H1 (cell line): Measurements from ENCODE around the gene TDRD15. TPM values are rescaled to one million over a fixed set of nuclear protein-coding genes. Genes with fewer than 3 reads are reported as not detected.

Experiments used
- CTCF ChIA-PET: fragments of 300-600 bp; sonication (Branson Sonifier 250); formaldehyde crosslinking; loops from one replicate; lab custom pipeline; 2021; ENCODE audit not compliant: partially characterized antibody; lab: Charles Lee
- POLR2A ChIA-PET: fragments of 300-600 bp; sonication (Branson Sonifier 250); formaldehyde crosslinking; loops from one replicate; lab custom pipeline; 2021; ENCODE audit warnings: inconsistent platforms; ENCODE audit not compliant: partially characterized antibody; lab: Charles Lee
- DNase-seq, 2 experiments: peaks; one replicate each; pipeline versions ENCODE4 v3.0.0 to v3.0.0-alpha.2; 2010 to 2022; ENCODE audit warnings: low spot score in 2 of 2, low read depth in 1 of 2, mixed read lengths in 1 of 2
- FAIRE-seq: peaks from 2 replicates; lab custom pipeline; 2011; peaks lifted over from hg19 to GRCh38; lab: Jason Lieb, UNC
- H2AFZ ChIP-seq: 2 replicates; pipeline ENCODE4 v1.8.1; 2012; ENCODE audit warnings: low read length, inconsistent platforms
- H2AK5ac ChIP-seq: 2 replicates; pipeline ENCODE4 v1.6.1; 2013; ENCODE audit warnings: low read depth, low read length
- H2BK120ac ChIP-seq: replicated peaks from 2 replicates; pipeline ENCODE3; 2013; ENCODE audit warnings: low read depth, low read length, inconsistent platforms
- H2BK12ac ChIP-seq: 2 replicates; pipeline ENCODE4 v1.6.1; 2013; ENCODE audit warnings: low read depth, low read length
- H2BK15ac ChIP-seq: 2 replicates; pipeline ENCODE4 v1.6.1; 2013; ENCODE audit warnings: low read length
- H2BK20ac ChIP-seq: 2 replicates; pipeline ENCODE4 v1.6.1; 2013; ENCODE audit warnings: low read length
- H2BK5ac ChIP-seq: 2 replicates; pipeline ENCODE4 v1.6.1; 2013; ENCODE audit warnings: low read depth, low read length
- H3K14ac ChIP-seq: 2 replicates; pipeline ENCODE4 v1.6.1; 2013; ENCODE audit warnings: inconsistent platforms; ENCODE audit not compliant: insufficient read length
- H3K18ac ChIP-seq: 2 replicates; pipeline ENCODE4 v1.6.1; 2013; ENCODE audit warnings: low read length; ENCODE audit errors: extremely low read depth
- H3K23ac ChIP-seq: 2 replicates; pipeline ENCODE4 v1.6.1; 2013; ENCODE audit warnings: inconsistent platforms; ENCODE audit not compliant: insufficient read length
- H3K23me2 ChIP-seq: 2 replicates; pipeline ENCODE4 v1.6.1; 2013; ENCODE audit warnings: low read depth, low read length
- H3K27ac ChIP-seq: 2 replicates; pipeline ENCODE4 v1.6.1; 2011; ENCODE audit warnings: low read depth, low read length, inconsistent platforms
- H3K27me3 ChIP-seq, 4 experiments: replicated peaks in 1 of 4; 1 replicate in 1 of 4; 2 replicates in 3 of 4; pipeline versions ENCODE4 v1.6.1 to v1.8.1; 2011 to 2013; ENCODE audit warnings: low read length in 3 of 4, mild to moderate bottlenecking in 3 of 4, inconsistent platforms in 2 of 4, mixed read lengths in 2 of 4, moderate library complexity in 1 of 4; ENCODE audit not compliant: control insufficient read depth in 3 of 4, insufficient read depth in 3 of 4; ENCODE audit errors: extremely low read depth in 1 of 4
- H3K36me3 ChIP-seq, 4 experiments: 2 replicates each; pipeline versions ENCODE4 v1.6.1 to v1.8.1; 2011 to 2013; ENCODE audit warnings: mild to moderate bottlenecking in 4 of 4, low read length in 3 of 4, moderate library complexity in 2 of 4, control low read depth in 1 of 4, inconsistent platforms in 1 of 4; ENCODE audit not compliant: insufficient read depth in 4 of 4, control insufficient read depth in 2 of 4
- H3K4ac ChIP-seq: replicated peaks from 2 replicates; pipeline ENCODE3; 2013; ENCODE audit warnings: low read length, low read depth, mixed read lengths, inconsistent platforms; ENCODE audit not compliant: insufficient read length
- H3K4me1 ChIP-seq, 4 experiments: replicated peaks in 1 of 4; 1 replicate in 1 of 4; 2 replicates in 3 of 4; pipeline versions ENCODE4 v1.6.1 to v1.8.1; 2011 to 2013; ENCODE audit warnings: low read length in 3 of 4, inconsistent platforms in 2 of 4, mixed read lengths in 1 of 4; ENCODE audit not compliant: insufficient read depth in 4 of 4, control insufficient read depth in 3 of 4
- H3K4me2 ChIP-seq, 2 experiments: 2 replicates each; pipeline versions ENCODE4 v1.6.1 to v1.8.1; 2011 to 2013; ENCODE audit warnings: low read depth in 2 of 2, low read length in 2 of 2, control low read depth in 1 of 2, inconsistent platforms in 1 of 2, mild to moderate bottlenecking in 1 of 2; ENCODE audit not compliant: insufficient read depth in 1 of 2
- H3K4me3 ChIP-seq, 4 experiments: fragments of 200-600, 300-600 bp in 1 of 4; sonication (generic), shearing (Covaris generic), sonication (Bioruptor Twin) in 1 of 4; 2 replicates each; pipeline versions ENCODE4 v1.5.1 to v1.8.1; 2011 to 2016; ENCODE audit warnings: low read length in 4 of 4, low read depth in 3 of 4, control low read depth in 2 of 4, inconsistent platforms in 2 of 4, mild to moderate bottlenecking in 2 of 4, mixed read lengths in 1 of 4, moderate library complexity in 1 of 4; ENCODE audit not compliant: insufficient read depth in 2 of 4; ENCODE audit errors: extremely low read depth in 1 of 4
- H3K56ac ChIP-seq: replicated peaks from 2 replicates; pipeline ENCODE3; 2013; ENCODE audit warnings: low read depth, mild to moderate bottlenecking, mixed read lengths, low read length, inconsistent platforms; ENCODE audit not compliant: insufficient read length
- H3K79me1 ChIP-seq: 2 replicates; pipeline ENCODE4 v1.6.1; 2013; ENCODE audit warnings: low read depth, low read length, control low read depth
- H3K79me2 ChIP-seq, 2 experiments: 2 replicates each; pipeline versions ENCODE4 v1.6.1 to v1.8.1; 2012 to 2013; ENCODE audit warnings: low read length in 2 of 2, mild to moderate bottlenecking in 2 of 2, inconsistent platforms in 1 of 2; ENCODE audit not compliant: insufficient read depth in 2 of 2, control insufficient read depth in 1 of 2
- H3K9ac ChIP-seq, 4 experiments: replicated peaks in 1 of 4; 1 replicate in 1 of 4; 2 replicates in 3 of 4; pipeline versions ENCODE4 v1.6.1 to v1.8.1; 2011 to 2013; ENCODE audit warnings: low read depth in 3 of 4, low read length in 3 of 4, control low read depth in 2 of 4, mild to moderate bottlenecking in 2 of 4, moderate library complexity in 2 of 4, inconsistent platforms in 1 of 4; ENCODE audit errors: extremely low read depth in 1 of 4
- H3K9me3 ChIP-seq, 2 experiments: 2 replicates each; pipeline versions ENCODE4 v1.6.1 to v1.8.1; 2012 to 2013; ENCODE audit warnings: mild to moderate bottlenecking in 2 of 2, moderate library complexity in 2 of 2, control low read depth in 1 of 2, inconsistent platforms in 1 of 2, low read depth in 1 of 2, low read length in 1 of 2, mixed read lengths in 1 of 2; ENCODE audit not compliant: insufficient read depth in 2 of 2
- H4K20me1 ChIP-seq, 2 experiments: replicated peaks in 1 of 2; 2 replicates each; pipeline versions ENCODE3 to v1.8.1; 2011 to 2013; ENCODE audit warnings: inconsistent platforms in 2 of 2, low read length in 2 of 2, mild to moderate bottlenecking in 1 of 2; ENCODE audit not compliant: insufficient read depth in 2 of 2, control insufficient read depth in 1 of 2
- H4K5ac ChIP-seq: 2 replicates; pipeline ENCODE4 v1.6.1; 2013; ENCODE audit warnings: low read length, low read depth, mixed read lengths, inconsistent platforms; ENCODE audit not compliant: insufficient read length
- H4K8ac ChIP-seq: 2 replicates; pipeline ENCODE4 v1.8.0; 2013; ENCODE audit warnings: mild to moderate bottlenecking, moderate library complexity, low read length, inconsistent platforms; ENCODE audit not compliant: insufficient read depth; ENCODE audit errors: extremely low read depth
- H4K91ac ChIP-seq: replicated peaks from 2 replicates; pipeline ENCODE3; 2013; ENCODE audit warnings: low read length, mixed read lengths, inconsistent platforms; ENCODE audit not compliant: insufficient read length
- ATF2 ChIP-seq: IDR thresholded peaks from 2 replicates; pipeline ENCODE4 v1.6.1; 2012; ENCODE audit warnings: low read length, inconsistent platforms
- CBX5 ChIP-seq: fragments of 300-800, 300-1000 bp; sonication (generic); IDR thresholded peaks from 2 replicates; pipeline ENCODE4 v1.7.1; 2016; ENCODE audit warnings: antibody characterized with exemption, low read length, low read depth
- CEBPB ChIP-seq: IDR thresholded peaks from 2 replicates; pipeline ENCODE4 v1.6.1; 2012; ENCODE audit warnings: low read depth, low read length
- CHD2 ChIP-seq: IDR thresholded peaks from 2 replicates; pipeline ENCODE4 v1.6.1; 2012; ENCODE audit warnings: low read length, improper control_type of control experiment
- KDM1A ChIP-seq: fragments of 200-600, 300-600 bp; sonication (generic); IDR thresholded peaks from 2 replicates; pipeline ENCODE4 v1.7.1; 2016; ENCODE audit warnings: mild to moderate bottlenecking, low read length, borderline replicate concordance
- KDM5A ChIP-seq: fragments of 200-600 bp; IDR thresholded peaks from 2 replicates; pipeline ENCODE4 v1.7.1; 2012; ENCODE audit warnings: mild to moderate bottlenecking, low read length, inconsistent platforms, mixed read lengths
- POLR2AphosphoS5 ChIP-seq: IDR thresholded peaks from 2 replicates; pipeline ENCODE4 v1.6.1; 2011; ENCODE audit warnings: low read depth, low read length
- TAF1 ChIP-seq: IDR thresholded peaks from 2 replicates; pipeline ENCODE4 v1.6.1; 2011; ENCODE audit warnings: mild to moderate bottlenecking, low read depth, low read length
- USF2 ChIP-seq: IDR thresholded peaks from 2 replicates; pipeline ENCODE4 v1.6.1; 2011; ENCODE audit warnings: low read length, improper control_type of control experiment
- WGBS, 2 experiments: shearing (Covaris generic) in 1 of 2; methylation state at CpG; one replicate each; pipeline versions ENCODE4 v1.1.6 to v1.1.7; 2013 to 2015; ENCODE audit warnings: low lambda C conversion rate in 2 of 2, mixed read lengths in 2 of 2, inconsistent platforms in 1 of 2, low coverage in 1 of 2, missing lambda C conversion rate in 1 of 2; ENCODE audit not compliant: insufficient replicate concordance in 2 of 2, insufficient coverage in 1 of 2, insufficient read length in 1 of 2; ENCODE audit errors: extremely low coverage in 1 of 2, missing lambda C conversion rate in 1 of 2; 5-methylcytosine and 5-hydroxymethylcytosine counted together
- polyA plus RNA-seq, 7 experiments: library from polyadenylated mRNA; depleted of rRNA in 3 of 7; stranded (reverse) in 5 of 7; unstranded in 2 of 7; fragments of >200 nt in 5 of 7; fragments of 200-250 nt in 2 of 7; gene quantifications; 1 replicate in 5 of 7; 2 replicates in 1 of 7; 4 replicates in 1 of 7; pipeline versions ENCODE4 v1.2.1 to v1.2.3, GENCODE V29; 2011 to 2013; ENCODE audit warnings: missing spikeins in 2 of 7, mixed read lengths in 2 of 7
- total RNA-seq: library from RNA; stranded (reverse); fragmentation: NEBNext Ultra II Directional; extraction: Animal tissue kit (Norgen Biotek cat#: 25700); gene quantifications from 2 replicates; pipeline ENCODE4 v1.2.1, GENCODE V29; 2021

Gene TDRD15
- total and polyA plus RNA-seq, 2 of the 8 experiments (the other 6 are each of a cell fraction or from before 2014, with no cell fraction given), result not detected

GRCh38 chr2:21098294-21098693, 25.5 kb upstream of the TDRD15 start:
- H2BK12ac ChIP-seq, result peak overlapping the region; percentile 55; the same call in 1 of the 2 replicates
- H3K27ac ChIP-seq, result no peak overlapping the region
- no peaks in the 10 kb centered on the region for H3K9me3 ChIP-seq
- no peak for FAIRE-seq
- TF ChIP-seq CEBPB (no peak), KDM5A (no peak), CHD2 (no peak), USF2 (no peak), KDM1A (no peak), TAF1 (no peak), CBX5 (no peak), ATF2 (no peak), POLR2AphosphoS5 (no peak)
- no peak overlapping the region for H3K56ac ChIP-seq
- H3K4me2 ChIP-seq, result no peak overlapping the region
- no peaks in the 10 kb centered on the region for H3K27me3 ChIP-seq
- H3K9ac ChIP-seq, result no peak overlapping the region
- H4K20me1 ChIP-seq, result no peaks in the 10 kb centered on the region
- H3K36me3 ChIP-seq, result no peaks in the 10 kb centered on the region
- H2AFZ ChIP-seq, result no peak overlapping the region
- H4K5ac ChIP-seq, result no peak overlapping the region
- H3K4me3 ChIP-seq, result no peak overlapping the region
- H3K4ac ChIP-seq, result no peak overlapping the region
- no peak overlapping the region for H2AK5ac ChIP-seq
- ChIA-PET CTCF (interaction anchor here (1.2 to 2.0 kb wide), 4 partner anchors 15 to 71 kb away, joined by 3 to 6 read pairs (median 6); partner anchors contain the start of gene APOB), POLR2A (interaction anchor here (0.5 kb wide), 1 partner anchor 569 kb away, joined by 4 read pairs; no protein-coding TSS in a partner anchor)
- no peak for DNase-seq
- H2BK5ac ChIP-seq, result no peak overlapping the region
- no peaks in the 10 kb centered on the region for H3K79me1 ChIP-seq
- H3K79me2 ChIP-seq, result no peaks in the 10 kb centered on the region
- H3K4me1 ChIP-seq, result peaks cover 0 to 8% (median 1%) of the 10 kb centered on the region in 4 experiments; a peak in 3 of 7 replicates
- WGBS, 2 experiments, result 89% methylated on average over 1 of the region's 1 CpG; no CpG with 5 or more reads in 1 of the 2 experiments
- no peak overlapping the region for H2BK15ac ChIP-seq
- no peak overlapping the region for H4K8ac ChIP-seq
- H3K23ac ChIP-seq, result no peak overlapping the region
- no peaks in the 10 kb centered on the region for H3K23me2 ChIP-seq
- H2BK20ac ChIP-seq, result no peak overlapping the region
- no peak overlapping the region for H2BK120ac ChIP-seq
- H4K91ac ChIP-seq, result no peak overlapping the region
- no peak overlapping the region for H3K18ac ChIP-seq
- no peak overlapping the region for H3K14ac ChIP-seq
